ENCODE results near the gene CYTH3.

The CYTH3 gene

DNA sequence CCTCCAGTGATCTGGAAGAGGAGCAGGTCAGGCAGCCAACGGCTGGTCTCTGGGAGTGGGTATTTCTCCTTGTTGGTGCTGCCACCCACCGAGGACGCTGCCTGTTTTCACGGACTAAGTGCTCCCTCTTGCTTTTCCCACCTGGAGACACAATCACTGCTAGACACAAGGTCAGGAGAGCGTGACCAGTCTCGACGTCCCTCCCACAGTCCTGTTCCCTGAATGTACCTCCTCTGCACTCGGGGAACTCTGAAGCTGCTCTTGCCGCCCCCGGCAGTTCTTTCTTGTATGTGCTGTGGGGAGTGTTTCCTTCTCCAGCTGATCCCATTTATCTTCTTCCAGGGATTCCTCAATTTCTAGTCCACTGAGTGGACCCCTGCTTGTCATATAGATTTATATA is 89.4 kb downstream of the CYTH3 start:
- DNase-seq (ENCODE audit: low spot score): no peak
- TF ChIP-seq, protein P1, sequence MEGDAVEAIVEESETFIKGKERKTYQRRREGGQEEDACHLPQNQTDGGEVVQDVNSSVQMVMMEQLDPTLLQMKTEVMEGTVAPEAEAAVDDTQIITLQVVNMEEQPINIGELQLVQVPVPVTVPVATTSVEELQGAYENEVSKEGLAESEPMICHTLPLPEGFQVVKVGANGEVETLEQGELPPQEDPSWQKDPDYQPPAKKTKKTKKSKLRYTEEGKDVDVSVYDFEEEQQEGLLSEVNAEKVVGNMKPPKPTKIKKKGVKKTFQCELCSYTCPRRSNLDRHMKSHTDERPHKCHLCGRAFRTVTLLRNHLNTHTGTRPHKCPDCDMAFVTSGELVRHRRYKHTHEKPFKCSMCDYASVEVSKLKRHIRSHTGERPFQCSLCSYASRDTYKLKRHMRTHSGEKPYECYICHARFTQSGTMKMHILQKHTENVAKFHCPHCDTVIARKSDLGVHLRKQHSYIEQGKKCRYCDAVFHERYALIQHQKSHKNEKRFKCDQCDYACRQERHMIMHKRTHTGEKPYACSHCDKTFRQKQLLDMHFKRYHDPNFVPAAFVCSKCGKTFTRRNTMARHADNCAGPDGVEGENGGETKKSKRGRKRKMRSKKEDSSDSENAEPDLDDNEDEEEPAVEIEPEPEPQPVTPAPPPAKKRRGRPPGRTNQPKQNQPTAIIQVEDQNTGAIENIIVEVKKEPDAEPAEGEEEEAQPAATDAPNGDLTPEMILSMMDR (IDR thresholded peaks at IDR 0.05; ENCODE audit: extremely low read depth, missing control alignments): no peak

DNA sequence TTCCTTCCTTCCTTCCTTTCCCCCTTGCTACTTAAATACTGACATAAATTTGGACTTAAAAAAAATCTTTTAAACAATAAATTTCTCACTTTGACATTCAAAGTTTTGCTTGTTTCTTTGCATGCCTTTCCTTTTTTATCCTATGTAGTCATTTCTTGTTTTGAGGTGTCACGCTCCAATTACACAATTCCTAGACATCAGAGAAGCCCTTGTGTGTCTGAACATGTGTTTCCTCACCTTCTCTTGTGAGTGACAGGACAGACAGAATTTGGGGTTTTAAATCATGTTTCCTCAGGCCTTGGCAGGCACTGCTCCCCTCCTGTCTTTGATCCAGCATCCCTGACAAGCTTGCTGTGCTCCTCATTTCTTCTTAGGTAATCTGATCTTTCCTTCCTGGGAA is 91.3 kb downstream of the CYTH3 start:
- DNase-seq (ENCODE audit: low spot score): no peak
- TF ChIP-seq, protein P1 (IDR thresholded peaks at IDR 0.05; ENCODE audit: extremely low read depth, missing control alignments): no peak

DNA sequence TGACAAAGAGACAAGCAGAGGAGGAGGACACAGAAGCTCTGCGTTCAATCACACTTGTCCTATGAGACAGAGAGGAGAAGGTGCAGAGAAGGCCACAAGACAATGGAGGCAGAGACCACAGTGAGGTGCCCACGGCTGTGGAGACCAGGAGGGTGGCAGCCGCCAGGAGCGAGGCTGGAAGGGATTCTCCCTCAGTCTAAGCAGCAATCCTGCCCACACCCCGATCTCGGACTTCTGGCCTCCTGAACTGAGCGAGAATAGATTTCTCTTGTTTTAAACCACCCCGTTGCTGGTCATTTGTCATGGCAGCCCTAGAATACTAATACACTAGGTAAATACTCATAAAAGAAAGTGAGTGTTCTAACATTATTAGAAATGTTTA is 92.1 kb downstream of the CYTH3 start:
- DNase-seq (ENCODE audit: low spot score): no peak
- TF ChIP-seq, protein P1 (IDR thresholded peaks at IDR 0.05; ENCODE audit: extremely low read depth, missing control alignments): no peak

DNA sequence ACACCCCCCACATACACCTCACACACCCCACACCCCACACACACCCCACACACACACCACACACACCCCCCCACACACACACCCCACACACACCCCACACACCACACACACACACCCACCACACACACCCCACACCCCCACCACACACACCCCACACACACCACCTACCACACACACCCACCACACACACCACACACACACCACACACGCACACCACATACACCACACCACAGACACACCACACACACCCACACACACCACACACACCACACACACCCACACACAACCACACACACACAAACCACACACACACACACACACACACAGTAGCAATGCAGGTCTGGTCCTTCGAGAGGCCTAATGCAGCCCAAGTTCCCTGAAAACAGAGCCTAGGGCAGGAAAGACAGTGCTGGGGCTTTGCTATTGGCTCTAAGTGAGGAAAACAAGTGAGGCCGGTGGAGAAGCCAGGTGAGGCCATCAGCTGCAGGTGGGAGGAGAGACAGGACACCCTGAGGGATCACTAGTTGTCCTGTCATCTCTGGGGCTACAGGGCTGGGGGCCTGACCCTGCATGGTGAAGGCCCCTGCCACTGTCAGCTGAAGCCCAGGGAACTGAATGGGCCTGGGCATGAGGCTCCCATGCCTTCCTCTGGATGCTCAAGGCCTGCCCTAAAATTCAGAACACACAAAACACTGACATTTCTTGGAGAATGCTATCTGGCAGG is 92.6 kb downstream of the CYTH3 start:
- TF ChIP-seq, protein P1 (IDR thresholded peaks at IDR 0.05; ENCODE audit: extremely low read depth, missing control alignments): no peak
- no peak for DNase-seq (ENCODE audit: low spot score)

DNA sequence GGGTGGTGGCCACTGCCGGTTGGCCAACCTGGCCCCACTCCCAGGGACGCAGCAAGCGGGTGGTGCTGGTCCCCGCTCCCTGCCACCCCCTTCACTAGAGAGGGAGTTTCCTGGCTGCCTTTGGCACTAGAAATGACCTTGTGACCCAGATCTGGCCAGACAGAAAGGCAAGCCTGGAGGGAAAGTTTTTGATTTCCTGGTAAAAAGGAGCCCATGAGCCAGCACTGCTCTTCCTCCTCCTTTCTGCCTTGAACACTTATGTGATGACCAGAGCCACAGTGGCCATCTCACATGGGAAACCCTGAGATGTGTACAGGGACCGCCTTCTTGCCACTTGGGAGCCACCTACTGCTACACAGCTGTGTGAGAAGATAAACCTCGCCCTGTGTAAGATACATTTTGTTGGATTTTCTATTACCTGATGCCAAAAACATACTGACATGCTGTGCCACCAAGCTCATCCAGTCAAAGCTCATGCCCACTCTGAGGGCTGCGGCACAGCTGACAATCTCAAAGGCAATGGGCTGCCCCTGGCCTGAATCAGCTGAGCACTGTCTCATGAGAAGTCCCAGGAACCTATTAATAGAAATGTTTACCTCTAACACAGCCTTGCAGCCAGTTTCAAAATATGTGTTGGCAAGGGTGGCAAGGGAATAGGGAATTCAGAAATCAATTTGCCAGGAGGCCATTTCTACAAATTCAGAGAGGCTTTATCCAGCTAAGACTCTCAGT is 94.0 kb downstream of the CYTH3 start:
- TF ChIP-seq, protein P1 (IDR thresholded peaks at IDR 0.05; ENCODE audit: extremely low read depth, missing control alignments): no peak
- no peak for DNase-seq (ENCODE audit: low spot score)

DNA sequence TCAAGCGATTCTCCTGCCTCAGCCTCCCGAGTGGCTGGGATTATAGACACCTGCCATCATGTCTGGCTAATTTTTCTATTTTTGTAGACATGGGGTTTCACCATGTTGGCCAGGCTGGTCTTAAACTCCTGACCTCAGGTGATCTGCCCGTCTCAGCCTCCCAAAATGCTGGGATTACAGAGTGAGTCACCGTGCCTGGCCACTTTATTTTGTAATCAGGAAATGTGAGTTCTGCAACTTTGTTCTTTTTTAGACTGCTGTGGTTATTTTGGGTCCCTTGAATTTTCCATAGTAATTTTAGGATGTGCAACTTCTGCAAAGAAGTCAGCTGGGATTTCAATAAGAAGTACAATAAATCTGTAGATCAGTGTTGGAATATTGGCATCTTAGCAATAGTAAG is 96.8 kb downstream of the CYTH3 start:
- TF ChIP-seq, protein P1 (IDR thresholded peaks at IDR 0.05; ENCODE audit: extremely low read depth, missing control alignments): no peak
- DNase-seq (ENCODE audit: low spot score): no peak

DNA sequence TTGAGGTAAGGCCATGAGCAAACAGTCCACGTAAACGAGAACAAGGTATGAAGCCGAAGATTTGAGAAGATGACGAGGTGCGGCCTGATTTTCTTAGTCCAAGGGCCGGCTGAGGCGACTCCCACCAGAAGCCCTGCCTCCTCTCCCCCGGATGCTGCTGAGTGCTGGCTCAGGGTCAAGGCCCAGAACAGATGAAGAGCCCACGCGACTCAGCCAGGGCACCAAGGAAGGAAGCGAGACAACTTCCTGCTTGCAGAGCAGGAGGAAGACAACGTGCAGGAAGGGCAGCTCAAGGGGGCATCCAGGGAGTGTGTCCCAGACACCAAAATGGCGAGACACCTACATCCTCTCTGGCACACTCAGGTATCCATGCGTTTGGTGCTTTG is 99.5 kb downstream of the CYTH3 start:
- TF ChIP-seq, protein P1 (IDR thresholded peaks at IDR 0.05; ENCODE audit: extremely low read depth, missing control alignments): no peak
- DNase-seq (ENCODE audit: low spot score): no peak
